ENCODE results near the gene GALNTL6. TPM values are rescaled to one million over a fixed set of nuclear protein-coding genes. Genes with fewer than 3 reads are reported as not detected.

GALNTL6 gene
- total and polyA plus RNA-seq, 9 of the 15 experiments (the other 6 are each of a cell fraction or from before 2014, with no cell fraction given), result 0.18 to 0.50 (median 0.29) TPM

DNA sequence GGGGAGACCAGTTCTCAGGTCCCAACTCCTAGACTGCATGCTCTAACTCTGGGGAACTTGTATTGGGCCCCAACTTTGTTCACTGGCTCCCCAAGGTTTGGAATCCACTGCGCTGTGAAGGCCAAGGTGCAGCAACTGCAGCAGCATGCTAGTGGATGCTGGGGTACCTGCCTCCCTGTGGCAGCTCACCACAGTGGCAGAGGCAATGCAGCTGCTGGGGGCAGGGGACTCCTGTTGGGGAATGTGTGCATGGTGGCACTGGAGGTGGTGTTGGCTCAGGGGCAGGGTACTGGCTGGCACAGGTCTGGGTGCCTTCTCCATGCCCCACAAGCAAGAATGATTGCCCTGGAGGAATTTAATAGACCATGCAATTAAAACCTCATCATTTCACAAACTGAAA is 862.0 kb downstream of the GALNTL6 start:
- 0 out of 2 replicates have a peak, but pooled peaks cover 2% of the 10 kb centered on the region for H3K9me3 ChIP-seq (replicated peaks; ENCODE audit: control insufficient read depth, insufficient read depth, low read depth, low read length)
- no peak overlapping the region for H2AFZ ChIP-seq (ENCODE audit: low read depth, low read length)
- no peak overlapping the region for H3K27ac ChIP-seq (ENCODE audit: extremely low read depth, low read depth, low read length)
- CTCF ChIA-PET (ENCODE audit: low intra/inter-chr PET ratio), result no interaction called here
- WGBS (ENCODE audit: insufficient coverage, low coverage, missing lambda C conversion rate), result 0% methylated on average over 1 of the region's 1 CpG
- H3K4me1 ChIP-seq (replicated peaks in 1 of 2; ENCODE audit: control insufficient read depth in 2 of 2, insufficient read depth in 2 of 2, low read length in 2 of 2), result no peaks in the 10 kb centered on the region
- H3K4me2 ChIP-seq (ENCODE audit: insufficient read depth, low read length), result no peak overlapping the region
- no TSS peak for BruUV-seq (replicated peaks)
- in situ Hi-C loops (cut with MboI) (no loop called here), intact Hi-C loops (cut with micrococcal nuclease) (no loop called here)
- H3K27me3 ChIP-seq (ENCODE audit: control insufficient read depth in 2 of 2, insufficient read depth in 2 of 2, low read length in 2 of 2), result no peaks in the 10 kb centered on the region
- no peak overlapping the region for H3K4me3 ChIP-seq
- H3K36me3 ChIP-seq (ENCODE audit: control insufficient read depth, insufficient read depth, low read length), result no peaks in the 10 kb centered on the region
- FAIRE-seq (no peak), DNase-seq (ENCODE audit: extremely low read depth in 1 of 4, low spot score in 3 of 4) (no peak), ATAC-seq (no peak)
- H3K9ac ChIP-seq (ENCODE audit: insufficient read depth in 1 of 2, low read depth in 2 of 2, low read length in 2 of 2), result no peak overlapping the region
- H3K9me1 ChIP-seq (ENCODE audit: control insufficient read depth, insufficient read depth, low read length), result no peaks in the 10 kb centered on the region
- POLR2A ChIA-PET, result no interaction called here
- no peaks in the 10 kb centered on the region for H3K79me2 ChIP-seq (ENCODE audit: control insufficient read depth, insufficient read depth, low read length)
- H4K20me1 ChIP-seq (replicated peaks; ENCODE audit: control insufficient read depth, insufficient read depth, low read length), result no peaks in the 10 kb centered on the region
- no peak for TF ChIP-seq SIN3B (IDR thresholded peaks at IDR 0.05; ENCODE audit: low read depth)
- TF ChIP-seq, protein P1, sequence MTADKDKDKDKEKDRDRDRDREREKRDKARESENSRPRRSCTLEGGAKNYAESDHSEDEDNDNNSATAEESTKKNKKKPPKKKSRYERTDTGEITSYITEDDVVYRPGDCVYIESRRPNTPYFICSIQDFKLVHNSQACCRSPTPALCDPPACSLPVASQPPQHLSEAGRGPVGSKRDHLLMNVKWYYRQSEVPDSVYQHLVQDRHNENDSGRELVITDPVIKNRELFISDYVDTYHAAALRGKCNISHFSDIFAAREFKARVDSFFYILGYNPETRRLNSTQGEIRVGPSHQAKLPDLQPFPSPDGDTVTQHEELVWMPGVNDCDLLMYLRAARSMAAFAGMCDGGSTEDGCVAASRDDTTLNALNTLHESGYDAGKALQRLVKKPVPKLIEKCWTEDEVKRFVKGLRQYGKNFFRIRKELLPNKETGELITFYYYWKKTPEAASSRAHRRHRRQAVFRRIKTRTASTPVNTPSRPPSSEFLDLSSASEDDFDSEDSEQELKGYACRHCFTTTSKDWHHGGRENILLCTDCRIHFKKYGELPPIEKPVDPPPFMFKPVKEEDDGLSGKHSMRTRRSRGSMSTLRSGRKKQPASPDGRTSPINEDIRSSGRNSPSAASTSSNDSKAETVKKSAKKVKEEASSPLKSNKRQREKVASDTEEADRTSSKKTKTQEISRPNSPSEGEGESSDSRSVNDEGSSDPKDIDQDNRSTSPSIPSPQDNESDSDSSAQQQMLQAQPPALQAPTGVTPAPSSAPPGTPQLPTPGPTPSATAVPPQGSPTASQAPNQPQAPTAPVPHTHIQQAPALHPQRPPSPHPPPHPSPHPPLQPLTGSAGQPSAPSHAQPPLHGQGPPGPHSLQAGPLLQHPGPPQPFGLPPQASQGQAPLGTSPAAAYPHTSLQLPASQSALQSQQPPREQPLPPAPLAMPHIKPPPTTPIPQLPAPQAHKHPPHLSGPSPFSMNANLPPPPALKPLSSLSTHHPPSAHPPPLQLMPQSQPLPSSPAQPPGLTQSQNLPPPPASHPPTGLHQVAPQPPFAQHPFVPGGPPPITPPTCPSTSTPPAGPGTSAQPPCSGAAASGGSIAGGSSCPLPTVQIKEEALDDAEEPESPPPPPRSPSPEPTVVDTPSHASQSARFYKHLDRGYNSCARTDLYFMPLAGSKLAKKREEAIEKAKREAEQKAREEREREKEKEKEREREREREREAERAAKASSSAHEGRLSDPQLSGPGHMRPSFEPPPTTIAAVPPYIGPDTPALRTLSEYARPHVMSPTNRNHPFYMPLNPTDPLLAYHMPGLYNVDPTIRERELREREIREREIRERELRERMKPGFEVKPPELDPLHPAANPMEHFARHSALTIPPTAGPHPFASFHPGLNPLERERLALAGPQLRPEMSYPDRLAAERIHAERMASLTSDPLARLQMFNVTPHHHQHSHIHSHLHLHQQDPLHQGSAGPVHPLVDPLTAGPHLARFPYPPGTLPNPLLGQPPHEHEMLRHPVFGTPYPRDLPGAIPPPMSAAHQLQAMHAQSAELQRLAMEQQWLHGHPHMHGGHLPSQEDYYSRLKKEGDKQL (CRISPR knock-in tag; IDR thresholded peaks at IDR 0.05; ENCODE audit: borderline replicate concordance), result no peak
- TF ChIP-seq, protein P2, sequence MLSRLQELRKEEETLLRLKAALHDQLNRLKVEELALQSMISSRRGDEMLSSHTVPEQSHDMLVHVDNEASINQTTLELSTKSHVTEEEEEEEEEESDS (CRISPR knock-in tag; IDR thresholded peaks at IDR 0.05), result no peak
- TF ChIP-seq MYC (IDR thresholded peaks at IDR 0.05; ENCODE audit: low read depth, low read length), result no peak
- no peak for TF ChIP-seq MYC (CRISPR knock-in tag; IDR thresholded peaks at IDR 0.05; ENCODE audit: borderline replicate concordance, low read depth)
- no peak for TF ChIP-seq STAT5A (IDR thresholded peaks at IDR 0.05; ENCODE audit: borderline replicate concordance, low read length)
- TF ChIP-seq ZNF212 (CRISPR knock-in tag; IDR thresholded peaks at IDR 0.05), result no peak
- TF ChIP-seq CHD4 (IDR thresholded peaks at IDR 0.05; ENCODE audit: insufficient read depth, insufficient replicate concordance, low read depth, low read length, poor library complexity, severe bottlenecking), result no peak
- no peak for TF ChIP-seq HDAC8 (tag; IDR thresholded peaks at IDR 0.05)
- TF ChIP-seq, protein P3, sequence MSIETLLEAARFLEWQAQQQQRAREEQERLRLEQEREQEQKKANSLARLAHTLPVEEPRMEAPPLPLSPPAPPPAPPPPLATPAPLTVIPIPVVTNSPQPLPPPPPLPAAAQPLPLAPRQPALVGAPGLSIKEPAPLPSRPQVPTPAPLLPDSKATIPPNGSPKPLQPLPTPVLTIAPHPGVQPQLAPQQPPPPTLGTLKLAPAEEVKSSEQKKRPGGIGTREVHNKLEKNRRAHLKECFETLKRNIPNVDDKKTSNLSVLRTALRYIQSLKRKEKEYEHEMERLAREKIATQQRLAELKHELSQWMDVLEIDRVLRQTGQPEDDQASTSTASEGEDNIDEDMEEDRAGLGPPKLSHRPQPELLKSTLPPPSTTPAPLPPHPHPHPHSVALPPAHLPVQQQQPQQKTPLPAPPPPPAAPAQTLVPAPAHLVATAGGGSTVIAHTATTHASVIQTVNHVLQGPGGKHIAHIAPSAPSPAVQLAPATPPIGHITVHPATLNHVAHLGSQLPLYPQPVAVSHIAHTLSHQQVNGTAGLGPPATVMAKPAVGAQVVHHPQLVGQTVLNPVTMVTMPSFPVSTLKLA (conservative IDR thresholded peaks at IDR 0.05), result no peak
- TF ChIP-seq ZC3H8 (IDR thresholded peaks at IDR 0.05), result no peak
- TF ChIP-seq ZNF324 (CRISPR knock-in tag; IDR thresholded peaks at IDR 0.05), result no peak
- no peak for TF ChIP-seq ZNF224 (CRISPR knock-in tag; IDR thresholded peaks at IDR 0.05)

All from K562 (cell line).